Measurements from ENCODE around the gene SELENOI. TPM values are rescaled to one million over a fixed set of nuclear protein-coding genes. Genes with fewer than 3 reads are reported as not detected.

SELENOI gene
- total RNA-seq, 1 donor, result 11.6 TPM

- Histone ChIP-seq H3K27me3 (ENCODE audit: insufficient read depth, low read length) (no peaks in the 10 kb centered on the region), H3K79me2 (ENCODE audit: insufficient read depth, low read length) (no peaks in the 10 kb centered on the region), H3K9me3 (ENCODE audit: low read depth, low read length) (no peaks in the 10 kb centered on the region), H3K27ac (ENCODE audit: low read depth, low read length) (no peak overlapping the region), H3K4me1 (ENCODE audit: insufficient read depth, low read length) (peaks cover 5% of the 10 kb centered on the region), H3K4me2 (ENCODE audit: insufficient read depth, low read length) (no peak overlapping the region), H3K36me3 (ENCODE audit: insufficient read depth, low read length) (no peaks in the 10 kb centered on the region), H3K4me3 (ENCODE audit: insufficient read depth, low read length) (no peak overlapping the region), H4K20me1 (ENCODE audit: insufficient read depth, low read length) (no peaks in the 10 kb centered on the region), H2AFZ (ENCODE audit: low read length) (no peak overlapping the region)
- no peak for TF ChIP-seq CTCF (IDR thresholded peaks at IDR 0.05; ENCODE audit: extremely low read depth, low read depth, low read length)
- no peak for DNase-seq (ENCODE audit: insufficient read length, low spot score, missing footprints)
These were observed 84.9 kb downstream of the SELENOI start for GRCh38 chr2:26430826-26431225.

- TF ChIP-seq CTCF (IDR thresholded peaks at IDR 0.05; ENCODE audit: extremely low read depth, low read depth, low read length), result no peak
- Histone ChIP-seq H3K27ac (ENCODE audit: low read depth, low read length) (no peak overlapping the region), H3K36me3 (ENCODE audit: insufficient read depth, low read length) (no peaks in the 10 kb centered on the region), H2AFZ (ENCODE audit: low read length) (no peak overlapping the region), H4K20me1 (ENCODE audit: insufficient read depth, low read length) (no peaks in the 10 kb centered on the region), H3K4me3 (ENCODE audit: insufficient read depth, low read length) (no peak overlapping the region), H3K27me3 (ENCODE audit: insufficient read depth, low read length) (no peaks in the 10 kb centered on the region), H3K4me1 (ENCODE audit: insufficient read depth, low read length) (peaks cover 5% of the 10 kb centered on the region), H3K79me2 (ENCODE audit: insufficient read depth, low read length) (no peaks in the 10 kb centered on the region), H3K4me2 (ENCODE audit: insufficient read depth, low read length) (no peak overlapping the region), H3K9me3 (ENCODE audit: low read depth, low read length) (no peaks in the 10 kb centered on the region)
- no peak for DNase-seq (ENCODE audit: insufficient read length, low spot score, missing footprints)
These were observed 86.4 kb downstream of the SELENOI start for GRCh38 chr2:26432363-26432762.

- Histone ChIP-seq H3K27me3 (ENCODE audit: insufficient read depth, low read length) (no peaks in the 10 kb centered on the region), H3K36me3 (ENCODE audit: insufficient read depth, low read length) (no peaks in the 10 kb centered on the region), H3K4me1 (ENCODE audit: insufficient read depth, low read length) (peaks cover 5% of the 10 kb centered on the region), H3K79me2 (ENCODE audit: insufficient read depth, low read length) (no peaks in the 10 kb centered on the region), H3K27ac (ENCODE audit: low read depth, low read length) (no peak overlapping the region), H4K20me1 (ENCODE audit: insufficient read depth, low read length) (no peaks in the 10 kb centered on the region), H3K4me3 (ENCODE audit: insufficient read depth, low read length) (no peak overlapping the region), H3K4me2 (ENCODE audit: insufficient read depth, low read length) (no peak overlapping the region), H3K9me3 (ENCODE audit: low read depth, low read length) (no peaks in the 10 kb centered on the region), H2AFZ (ENCODE audit: low read length) (no peak overlapping the region)
- DNase-seq (ENCODE audit: insufficient read length, low spot score, missing footprints), result no peak
- TF ChIP-seq CTCF (IDR thresholded peaks at IDR 0.05; ENCODE audit: extremely low read depth, low read depth, low read length), result no peak
These were observed 86.9 kb downstream of the SELENOI start for GRCh38 chr2:26432859-26433258.

GRCh38 chr2:26435106-26435505 is 89.2 kb downstream of the SELENOI start:
- no peak for DNase-seq (ENCODE audit: insufficient read length, low spot score, missing footprints)
- no peaks in the 10 kb centered on the region for H3K9me3 ChIP-seq (ENCODE audit: low read depth, low read length)
- H3K4me3 ChIP-seq (ENCODE audit: insufficient read depth, low read length), result no peak overlapping the region
- TF ChIP-seq CTCF (IDR thresholded peaks at IDR 0.05; ENCODE audit: extremely low read depth, low read depth, low read length), result no peak
- H3K79me2 ChIP-seq (ENCODE audit: insufficient read depth, low read length), result no peaks in the 10 kb centered on the region
- no peaks in the 10 kb centered on the region for H3K36me3 ChIP-seq (ENCODE audit: insufficient read depth, low read length)
- H4K20me1 ChIP-seq (ENCODE audit: insufficient read depth, low read length), result no peaks in the 10 kb centered on the region
- no peaks in the 10 kb centered on the region for H3K27me3 ChIP-seq (ENCODE audit: insufficient read depth, low read length)
- no peak overlapping the region for H3K4me2 ChIP-seq (ENCODE audit: insufficient read depth, low read length)
- H3K4me1 ChIP-seq (ENCODE audit: insufficient read depth, low read length), result peaks cover 15% of the 10 kb centered on the region
- no peak overlapping the region for H2AFZ ChIP-seq (ENCODE audit: low read length)
- H3K27ac ChIP-seq (ENCODE audit: low read depth, low read length), result no peak overlapping the region

All from osteoblast (primary cell).